GM12874 (cell line): ENCODE data around the gene FGF12.

Source experiments
- CTCF ChIP-seq: IDR thresholded peaks from 2 replicates; pipeline ENCODE4 v1.5.1; 2011; ENCODE audit warnings: low read depth, mild to moderate bottlenecking, control low read depth, low read length, moderate library complexity; ENCODE audit not compliant: insufficient read depth

Gene FGF12

DNA sequence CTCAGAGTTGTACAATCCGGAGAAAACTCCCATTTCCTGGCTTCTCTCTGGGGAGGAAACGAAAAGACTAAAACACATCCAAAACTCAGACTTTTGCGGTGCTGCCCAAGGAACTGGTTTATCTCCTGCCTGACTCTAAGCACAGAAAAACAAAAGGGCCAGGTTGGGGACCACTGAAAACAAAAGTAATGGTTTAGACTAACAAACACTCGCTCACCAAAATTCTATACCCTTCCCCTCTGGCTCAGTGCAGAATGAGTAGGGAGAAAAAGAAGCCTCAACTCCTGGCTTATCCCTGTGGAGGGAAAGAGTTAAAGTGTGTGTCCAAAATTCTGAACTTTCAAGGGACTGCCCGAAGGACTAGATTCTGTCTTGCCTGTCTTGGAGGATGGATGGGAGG is 173.6 kb downstream of the FGF12 start:
- TF ChIP-seq CTCF, result no peak

- no peak for TF ChIP-seq CTCF
These were observed 177.0 kb downstream of the FGF12 start for GRCh38 chr3:192550356-192550755.

- TF ChIP-seq CTCF, result no peak
These were observed 182.0 kb downstream of the FGF12 start for GRCh38 chr3:192545333-192545732.

- no peak for TF ChIP-seq CTCF
These were observed 184.2 kb downstream of the FGF12 start for GRCh38 chr3:192543163-192543562.

DNA sequence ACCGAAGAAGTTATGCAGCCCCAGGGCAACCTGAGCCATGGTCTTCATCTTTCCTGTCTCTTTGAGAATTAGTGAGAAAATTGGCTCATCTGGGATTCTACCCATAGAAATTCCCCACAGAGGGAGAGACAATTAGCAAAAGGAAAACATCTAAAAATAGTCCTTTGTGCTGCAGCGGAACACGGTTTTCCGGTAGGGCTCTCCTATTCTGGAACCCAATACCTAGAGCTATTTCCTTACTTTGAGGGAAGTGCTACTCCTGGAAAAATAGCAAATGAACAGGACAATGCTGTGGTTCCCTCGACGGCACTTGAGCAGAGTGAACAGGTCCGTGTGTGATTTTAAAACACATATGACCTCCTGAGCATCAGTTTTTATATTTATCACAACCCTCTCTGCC is 210.5 kb downstream of the FGF12 start:
- TF ChIP-seq CTCF, result no peak

DNA sequence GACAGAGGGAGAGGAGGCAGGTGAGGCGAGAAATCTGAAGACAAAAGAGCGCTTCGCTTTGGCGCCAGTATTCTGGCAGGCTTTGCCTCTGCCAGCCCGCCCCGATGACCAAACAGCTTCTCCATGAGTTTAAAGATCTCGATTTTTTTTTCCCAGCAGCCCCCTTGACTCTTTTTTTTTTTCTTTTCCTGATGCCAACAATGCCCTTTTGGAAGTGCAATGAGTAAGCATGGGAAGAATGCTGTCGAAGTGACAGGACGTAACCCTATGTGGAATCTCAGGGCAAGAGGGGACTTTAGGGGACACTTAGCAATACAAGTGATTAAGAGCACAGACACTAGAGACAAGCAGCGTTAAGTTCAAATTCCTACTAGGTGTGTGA is 211.7 kb downstream of the FGF12 start:
- no peak for TF ChIP-seq CTCF

- TF ChIP-seq CTCF, result no peak
These were observed 212.3 kb downstream of the FGF12 start for GRCh38 chr3:192514754-192515663.
